Hippocampal formation (tissue), 2 donors: Measurements from ENCODE around the gene GPR155.
A peak's percentile ranks its signal among the peaks of the same experiment; 100 is the strongest.

Experiments
- DNase-seq, 2 donors: peaks; one replicate each; lab custom pipeline; 2025; lab: John Stamatoyannopoulos, UW

GPR155 gene

GRCh38 chr2:174486563-174487107, at the start of gene GPR155:
Gene GPR155 (minus strand): TSS chr2:174487029. CDS start chr2:174481956, 5,073 bp downstream.
- DNase-seq: peak; percentile 32 to 63

- no peak for DNase-seq
Observed at GRCh38 chr2:174535757-174536703, 49.2 kb upstream of the GPR155 start.

- DNase-seq: no peak
Observed at GRCh38 chr2:174535083-174535482, 48.3 kb upstream of the GPR155 start.

- DNase-seq: no peak
Observed at GRCh38 chr2:174529916-174530315, 43.1 kb upstream of the GPR155 start.

- DNase-seq: no peak
Observed at GRCh38 chr2:174527959-174528358, 41.1 kb upstream of the GPR155 start.

- DNase-seq: no peak
Observed at GRCh38 chr2:174527101-174527721, 40.4 kb upstream of the GPR155 start.

- no peak for DNase-seq
Observed at GRCh38 chr2:174524527-174524926, 37.7 kb upstream of the GPR155 start.

- peak in 1 of 2 donors; percentile 59 for DNase-seq
Observed at GRCh38 chr2:174522553-174522952, 35.7 kb upstream of the GPR155 start.

- DNase-seq: no peak
Observed at GRCh38 chr2:174518395-174518794, 31.6 kb upstream of the GPR155 start.

GRCh38 chr2:174516501-174517378, 29.9 kb upstream of the GPR155 start:
- DNase-seq: no peak

- DNase-seq: no peak
Observed at GRCh38 chr2:174512345-174512744, 25.5 kb upstream of the GPR155 start.

- no peak for DNase-seq
Observed at GRCh38 chr2:174511580-174512260, 24.9 kb upstream of the GPR155 start.

GRCh38 chr2:174510583-174511189, 23.9 kb upstream of the GPR155 start:
- no peak for DNase-seq

- DNase-seq: no peak
Observed at GRCh38 chr2:174503161-174503809, 16.5 kb upstream of the GPR155 start.

GRCh38 chr2:174499371-174499770, 12.5 kb upstream of the GPR155 start:
- DNase-seq: no peak

GRCh38 chr2:174495365-174496012, 8.7 kb upstream of the GPR155 start:
- DNase-seq: peak in 1 of 2 donors; percentile 7

GRCh38 chr2:174493549-174494331, 6.9 kb upstream of the GPR155 start:
- no peak for DNase-seq

GRCh38 chr2:174492963-174493431, 6.2 kb upstream of the GPR155 start:
- DNase-seq: no peak

- DNase-seq: no peak
Observed at GRCh38 chr2:174491947-174492346, 5.1 kb upstream of the GPR155 start.
